Breast epithelium (tissue), 3 donors: ENCODE results near the gene BATF.

Experiments
- CTCF ChIP-seq, 3 donors: fragments of 450-650 bp; IDR thresholded peaks; one replicate each; pipeline ENCODE4 v1.5.1; 2016 to 2017; ENCODE audit warnings: antibody characterized with exemption in 3 of 3, mild to moderate bottlenecking in 3 of 3, moderate library complexity in 3 of 3
- POLR2A ChIP-seq: fragments of 450-650 bp; IDR thresholded peaks from one replicate; pipeline ENCODE4 v1.6.1; 2016; ENCODE audit warnings: antibody characterized with exemption, mild to moderate bottlenecking, moderate library complexity
- POLR2AphosphoS5 ChIP-seq, 3 donors: sonication (generic); formaldehyde crosslinking; IDR thresholded peaks; one replicate each; pipeline ENCODE4 v1.6.1; 2017; ENCODE audit warnings: antibody characterized with exemption in 3 of 3

GRCh38 chr14:75495882-75496281, 26.4 kb upstream of the BATF start:
- TF ChIP-seq CTCF (IDR thresholded peaks at IDR 0.05) (no peak), POLR2A (no peak), POLR2AphosphoS5 (IDR thresholded peaks at IDR 0.05) (no peak)
